Stimulated activated CD8-positive, alpha-beta memory T cell treated with anti-CD3 and anti-CD28 coated beads, Interleukin-4, amount 100 ng/mL, for 1 hour (primary cell): Measurements from ENCODE around the gene CNTNAP2.

Source experiments
- DNase-seq, 2 donors: peaks; one replicate each; pipeline ENCODE4 v3.0.0-alpha.2; 2020; ENCODE audit warnings: low read depth in 2 of 2, low spot score in 1 of 2

The CNTNAP2 gene

DNA sequence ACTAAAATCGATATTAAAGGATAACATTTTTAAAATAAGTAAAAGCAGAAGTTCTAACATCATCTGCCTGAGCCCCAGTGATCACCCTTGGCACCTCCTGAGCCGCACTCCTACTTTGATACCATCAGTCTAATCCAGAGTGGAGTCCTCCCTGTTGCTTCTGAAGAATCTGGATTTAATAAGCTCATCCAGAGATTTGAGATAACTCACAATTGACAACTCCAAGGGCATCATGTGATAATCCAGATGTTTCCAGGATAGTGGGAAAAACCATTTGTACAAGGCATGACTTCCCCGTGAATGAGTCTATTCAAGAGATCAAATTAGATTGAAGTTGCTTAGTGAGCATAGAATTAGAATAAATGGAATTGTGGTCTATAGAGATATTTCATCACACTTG, 1998.2 kb downstream of the CNTNAP2 start:
- DNase-seq: no peak

DNA sequence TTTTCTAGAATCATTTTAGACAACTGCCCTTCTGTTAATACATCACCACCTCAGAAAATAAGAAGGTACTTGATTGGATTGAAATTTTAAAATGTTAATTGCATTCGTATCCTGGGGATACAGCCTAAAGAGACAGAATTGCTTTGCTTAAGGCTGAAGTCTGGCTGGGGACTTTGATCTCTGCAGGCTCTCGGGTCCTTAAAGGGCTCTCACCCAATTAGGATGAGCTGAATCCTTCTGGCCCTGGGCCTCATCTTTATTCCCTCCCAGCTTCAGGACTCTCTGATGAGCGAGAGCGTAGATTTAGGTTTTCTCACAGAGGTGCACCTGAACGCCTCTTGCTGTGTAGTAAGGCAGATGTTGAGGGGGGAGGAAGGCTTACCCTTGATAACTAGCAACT, 1998.7 kb downstream of the CNTNAP2 start:
- no peak for DNase-seq

GRCh38 chr7:148116195-148116594, 1999.6 kb downstream of the CNTNAP2 start:
- no peak for DNase-seq

GRCh38 chr7:148116829-148117403, 2000.3 kb downstream of the CNTNAP2 start:
- no peak for DNase-seq

- DNase-seq: no peak
These were observed 2001.8 kb downstream of the CNTNAP2 start for GRCh38 chr7:148118371-148118770.

DNA sequence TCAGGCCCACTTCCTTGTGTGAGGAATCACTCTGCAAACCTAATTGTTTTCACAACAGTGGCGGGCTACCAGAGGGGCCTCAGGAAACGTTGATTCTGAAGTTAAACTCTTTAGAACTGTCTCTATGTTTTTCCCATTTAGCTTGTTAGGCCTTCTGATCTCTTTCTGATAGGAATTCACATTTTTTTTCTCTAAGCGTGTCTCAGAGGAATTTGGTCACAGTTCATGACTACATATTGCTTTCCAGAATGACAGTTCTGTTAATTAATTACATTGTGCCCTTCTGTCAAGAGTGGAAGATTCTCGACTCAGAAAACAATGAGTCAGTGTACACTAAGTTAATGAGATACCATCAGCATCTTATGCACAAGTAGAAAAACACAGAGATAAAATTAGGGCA, 2004.8 kb downstream of the CNTNAP2 start:
- DNase-seq: no peak

DNA sequence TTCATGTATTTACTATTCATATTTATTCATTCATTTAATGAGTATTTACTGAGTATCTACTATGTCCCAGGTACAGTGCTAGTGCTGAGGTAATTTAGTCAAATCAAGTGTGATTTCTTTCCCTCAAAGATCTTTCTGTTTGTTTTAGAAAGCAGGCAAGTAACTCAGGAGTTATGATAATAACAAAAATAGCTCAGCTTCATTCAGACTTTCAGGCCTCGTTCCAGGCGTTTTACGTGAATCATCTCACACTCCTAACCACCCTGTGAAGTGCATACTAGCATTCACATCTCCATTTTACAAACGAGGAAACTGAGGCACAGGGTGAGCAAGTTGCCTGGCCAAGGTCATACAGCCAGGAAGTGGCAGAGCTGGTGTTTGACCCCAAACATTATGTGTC, 2005.2 kb downstream of the CNTNAP2 start:
- DNase-seq: no peak

DNA sequence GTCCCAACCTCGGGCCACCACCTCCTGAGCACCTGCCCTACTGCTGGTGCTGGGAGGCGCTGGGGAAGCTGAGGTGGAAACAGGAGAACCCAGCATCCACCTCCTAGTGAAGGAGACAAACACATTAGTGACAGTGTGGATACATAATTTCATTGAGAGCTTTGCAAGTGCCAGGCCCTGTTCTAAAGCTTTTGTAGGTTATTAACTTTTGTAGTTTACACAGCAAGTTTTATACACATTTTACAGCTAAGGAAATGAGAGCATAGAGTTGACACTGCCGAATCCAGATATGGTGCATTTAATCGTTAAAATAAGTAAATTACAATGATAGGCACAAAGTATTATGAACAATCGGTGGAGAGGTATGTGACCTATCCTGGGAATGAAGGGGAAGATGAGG, 2007.9 kb downstream of the CNTNAP2 start:
- DNase-seq: no peak

DNA sequence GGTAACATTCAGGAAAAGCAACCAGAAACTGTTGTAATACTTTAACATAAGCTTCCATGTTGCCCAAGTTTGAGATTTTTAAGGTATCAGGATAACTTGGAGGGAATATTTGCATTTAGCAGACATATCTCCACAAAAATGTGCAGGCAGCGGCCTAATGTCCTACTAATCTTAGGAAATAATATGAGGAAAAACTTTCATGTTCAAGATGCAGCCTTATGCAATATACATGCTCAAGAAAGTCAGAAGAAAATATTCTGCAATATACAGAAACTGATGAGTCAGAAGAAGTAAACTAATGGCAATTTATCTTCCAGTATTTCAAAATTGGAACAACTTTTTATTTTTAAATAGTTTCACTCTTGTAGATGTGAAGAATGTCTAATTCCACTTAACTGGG, 2010.8 kb downstream of the CNTNAP2 start:
- DNase-seq: no peak

GRCh38 chr7:148129023-148129422, 2012.4 kb downstream of the CNTNAP2 start:
- no peak for DNase-seq

GRCh38 chr7:148135116-148135515, 2018.5 kb downstream of the CNTNAP2 start:
- no peak for DNase-seq

DNA sequence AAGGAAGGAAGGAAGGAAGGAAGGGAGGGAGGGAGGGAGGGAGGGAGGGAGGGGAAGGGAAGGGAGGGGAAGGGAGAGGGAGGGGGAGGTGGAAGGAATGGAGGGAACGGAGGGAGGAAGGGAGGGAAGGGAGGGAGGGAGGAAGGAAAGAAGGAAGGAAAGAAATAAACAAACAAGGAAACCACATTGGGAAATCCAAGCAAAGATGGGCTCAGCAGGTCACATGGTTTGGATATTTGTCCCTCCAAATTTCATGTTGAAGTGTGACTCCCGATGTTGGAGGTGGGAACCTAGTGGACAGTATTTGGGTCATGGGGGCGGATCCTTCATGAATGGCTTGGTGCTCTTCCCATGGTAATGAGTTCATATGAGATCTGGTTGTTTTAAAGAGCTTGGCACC, 2019.4 kb downstream of the CNTNAP2 start:
- DNase-seq: no peak

DNA sequence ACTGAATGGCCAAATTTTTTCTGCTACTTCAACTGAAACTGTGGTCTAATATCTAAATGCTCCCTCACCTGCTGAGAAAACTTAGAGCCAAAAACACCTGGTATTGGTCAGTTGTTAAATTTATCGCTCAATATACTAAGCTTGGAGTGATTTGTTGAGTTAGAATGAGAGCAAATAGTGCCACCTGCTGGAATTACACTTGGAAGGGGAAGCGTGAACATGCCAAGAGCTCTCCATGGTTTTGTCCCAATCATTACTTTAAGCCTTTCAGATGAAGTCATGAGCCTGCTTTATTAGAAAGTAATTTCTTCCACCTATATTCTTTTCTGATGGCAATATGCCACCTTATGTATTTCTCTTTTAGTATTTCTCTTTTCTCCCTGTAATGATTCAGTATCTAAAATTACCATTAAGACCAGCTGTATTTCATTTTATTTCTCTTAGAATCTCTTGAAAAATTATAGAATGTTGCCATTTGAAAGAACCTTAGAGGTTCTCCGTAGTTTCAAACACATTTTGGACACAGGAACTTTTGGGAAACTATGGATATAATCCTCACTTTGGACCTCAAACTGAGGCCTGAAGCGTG, 2026.2 kb downstream of the CNTNAP2 start:
- DNase-seq: no peak

DNA sequence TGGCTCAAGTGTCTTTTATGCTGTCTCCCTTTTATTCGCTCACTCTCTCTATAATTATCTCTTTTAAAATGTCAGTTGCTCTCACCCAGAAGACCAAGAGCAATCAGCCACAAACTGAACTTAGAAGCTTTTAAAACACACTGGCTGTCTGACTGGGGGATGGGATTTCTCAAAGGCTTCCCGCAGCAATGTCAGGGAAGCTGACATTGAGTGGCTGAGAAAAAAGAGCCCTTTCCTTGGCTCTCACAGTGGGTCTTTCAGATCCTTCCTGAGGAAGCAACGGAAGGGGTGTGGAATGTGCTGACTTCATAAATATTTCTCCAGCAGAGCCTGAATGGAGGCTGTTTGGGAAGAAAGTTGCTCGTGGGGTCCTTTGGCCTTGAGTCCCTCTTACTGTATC, 2028.2 kb downstream of the CNTNAP2 start:
- DNase-seq: no peak

- no peak for DNase-seq
These were observed 2029.7 kb downstream of the CNTNAP2 start for GRCh38 chr7:148146346-148146745.

GRCh38 chr7:148147438-148147837, 2030.8 kb downstream of the CNTNAP2 start:
- no peak for DNase-seq

DNA sequence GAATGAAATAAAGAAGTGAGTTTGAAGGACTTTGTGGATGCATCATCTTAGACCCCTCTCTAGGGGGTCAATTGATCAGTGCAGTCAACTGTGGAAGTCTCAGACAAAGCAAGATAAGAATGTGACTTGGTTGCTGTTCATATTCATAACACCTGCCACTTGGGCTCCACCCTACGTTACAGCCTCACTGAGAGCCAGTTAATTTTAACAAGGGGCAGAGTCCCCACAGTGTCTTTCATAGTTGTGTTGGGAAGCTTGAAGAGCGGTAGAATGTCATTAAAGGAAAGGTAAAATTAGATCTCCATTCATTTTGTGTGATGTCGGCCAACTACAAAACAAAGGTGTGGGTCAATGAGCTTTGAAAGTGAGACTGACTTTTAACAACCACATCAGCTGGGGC, 2031.9 kb downstream of the CNTNAP2 start:
- no peak for DNase-seq

DNA sequence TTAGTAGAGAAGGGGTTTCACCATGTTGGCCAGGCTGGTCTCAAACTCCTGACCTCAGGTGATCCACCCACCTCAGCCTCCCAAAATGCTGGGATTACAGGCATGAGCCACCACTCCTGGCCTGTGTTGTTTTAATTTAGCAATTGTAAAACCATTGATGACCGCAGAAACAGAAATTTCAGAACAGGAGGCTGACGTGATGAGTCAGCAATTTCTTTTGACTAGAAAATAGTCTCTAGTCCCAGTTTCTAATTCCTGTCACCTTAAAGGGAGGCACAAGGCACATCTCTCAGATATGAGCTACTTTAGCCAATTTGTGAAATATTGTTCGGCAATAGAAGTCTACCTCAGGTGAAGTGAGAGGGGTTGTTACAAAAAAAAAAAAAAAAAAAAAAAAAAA, 2033.1 kb downstream of the CNTNAP2 start:
- DNase-seq: no peak

GRCh38 chr7:148151778-148152177, 2035.2 kb downstream of the CNTNAP2 start:
- no peak for DNase-seq

- no peak for DNase-seq
These were observed 2037.1 kb downstream of the CNTNAP2 start for GRCh38 chr7:148153616-148154284.

- no peak for DNase-seq
These were observed 2038.4 kb downstream of the CNTNAP2 start for GRCh38 chr7:148155000-148155399.

- DNase-seq: no peak
These were observed 2039.2 kb downstream of the CNTNAP2 start for GRCh38 chr7:148155826-148156225.

DNA sequence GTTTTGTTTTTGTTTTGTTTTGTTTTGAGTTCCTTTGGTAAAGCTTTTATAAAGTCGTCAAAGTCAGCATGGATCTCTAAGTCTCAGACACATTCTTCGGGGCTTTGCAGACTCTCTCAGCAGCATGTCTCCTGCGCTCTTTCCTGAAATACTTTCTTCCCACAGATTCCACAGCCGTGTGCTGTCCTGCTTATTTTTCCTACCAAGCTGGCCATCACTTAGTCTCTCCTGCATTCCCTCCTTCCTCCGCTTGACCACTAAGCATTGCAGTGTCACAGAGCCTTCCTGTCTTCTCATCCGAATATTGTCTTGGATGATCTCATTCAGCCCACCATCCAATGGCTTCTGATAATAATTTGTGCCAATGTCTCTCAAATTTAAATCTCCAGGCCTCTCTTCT, 2039.6 kb downstream of the CNTNAP2 start:
- DNase-seq: no peak
